Measurements from ENCODE around the gene AATF. TPM values are rescaled to one million over a fixed set of nuclear protein-coding genes. Genes with fewer than 3 reads are reported as not detected.

The AATF gene
- total RNA-seq, 2 experiments from 2014 or later, result 40.3 to 40.8 TPM

GRCh38 chr17:36930583-36930900 lies 18.2 kb upstream of the AATF start:
- Mint-ChIP-seq H3K36me3 (ENCODE audit: low read depth) (no peaks in the 10 kb centered on the region), H3K27ac (no peak overlapping the region), H3K4me1 (ENCODE audit: low read depth) (peaks cover 57% of the 10 kb centered on the region), H3K27me3 (peaks cover 94% of the 10 kb centered on the region), H3K9me3 (no peaks in the 10 kb centered on the region), H3K4me3 (no peak overlapping the region)
- TF ChIP-seq, protein P1, sequence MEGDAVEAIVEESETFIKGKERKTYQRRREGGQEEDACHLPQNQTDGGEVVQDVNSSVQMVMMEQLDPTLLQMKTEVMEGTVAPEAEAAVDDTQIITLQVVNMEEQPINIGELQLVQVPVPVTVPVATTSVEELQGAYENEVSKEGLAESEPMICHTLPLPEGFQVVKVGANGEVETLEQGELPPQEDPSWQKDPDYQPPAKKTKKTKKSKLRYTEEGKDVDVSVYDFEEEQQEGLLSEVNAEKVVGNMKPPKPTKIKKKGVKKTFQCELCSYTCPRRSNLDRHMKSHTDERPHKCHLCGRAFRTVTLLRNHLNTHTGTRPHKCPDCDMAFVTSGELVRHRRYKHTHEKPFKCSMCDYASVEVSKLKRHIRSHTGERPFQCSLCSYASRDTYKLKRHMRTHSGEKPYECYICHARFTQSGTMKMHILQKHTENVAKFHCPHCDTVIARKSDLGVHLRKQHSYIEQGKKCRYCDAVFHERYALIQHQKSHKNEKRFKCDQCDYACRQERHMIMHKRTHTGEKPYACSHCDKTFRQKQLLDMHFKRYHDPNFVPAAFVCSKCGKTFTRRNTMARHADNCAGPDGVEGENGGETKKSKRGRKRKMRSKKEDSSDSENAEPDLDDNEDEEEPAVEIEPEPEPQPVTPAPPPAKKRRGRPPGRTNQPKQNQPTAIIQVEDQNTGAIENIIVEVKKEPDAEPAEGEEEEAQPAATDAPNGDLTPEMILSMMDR (IDR thresholded peaks at IDR 0.05), result no peak
- peaks cover 48% of the 10 kb centered on the region for H3K4me1 ChIP-seq (ENCODE audit: insufficient read depth, low read length)
- intact Hi-C loops (cut with DNase I, micrococcal nuclease), result no loop called here
- ChIA-PET POLR2A (no interaction called here), CTCF (no interaction called here)
- no peak overlapping the region for H3K27ac ChIP-seq (ENCODE audit: low read depth in 1 of 2, low read length in 2 of 2)
- DNase-seq, result no peak
- H3K27me3 ChIP-seq (ENCODE audit: control insufficient read depth in 1 of 2, insufficient read depth in 2 of 2, low read length in 2 of 2), result peaks cover 83 to 85% of the 10 kb centered on the region in 2 experiments
- peaks cover 0 to 29% of the 10 kb centered on the region in 2 experiments for H3K9me3 ChIP-seq (ENCODE audit: control insufficient read depth in 1 of 2, insufficient read depth in 1 of 2, low read length in 2 of 2)
- no peak for ATAC-seq (ENCODE audit: poor library complexity)
- no peaks in the 10 kb centered on the region for H3K36me3 ChIP-seq (ENCODE audit: insufficient read depth, low read length)
- H3K4me3 ChIP-seq (ENCODE audit: low read length), result no peak overlapping the region

DNA sequence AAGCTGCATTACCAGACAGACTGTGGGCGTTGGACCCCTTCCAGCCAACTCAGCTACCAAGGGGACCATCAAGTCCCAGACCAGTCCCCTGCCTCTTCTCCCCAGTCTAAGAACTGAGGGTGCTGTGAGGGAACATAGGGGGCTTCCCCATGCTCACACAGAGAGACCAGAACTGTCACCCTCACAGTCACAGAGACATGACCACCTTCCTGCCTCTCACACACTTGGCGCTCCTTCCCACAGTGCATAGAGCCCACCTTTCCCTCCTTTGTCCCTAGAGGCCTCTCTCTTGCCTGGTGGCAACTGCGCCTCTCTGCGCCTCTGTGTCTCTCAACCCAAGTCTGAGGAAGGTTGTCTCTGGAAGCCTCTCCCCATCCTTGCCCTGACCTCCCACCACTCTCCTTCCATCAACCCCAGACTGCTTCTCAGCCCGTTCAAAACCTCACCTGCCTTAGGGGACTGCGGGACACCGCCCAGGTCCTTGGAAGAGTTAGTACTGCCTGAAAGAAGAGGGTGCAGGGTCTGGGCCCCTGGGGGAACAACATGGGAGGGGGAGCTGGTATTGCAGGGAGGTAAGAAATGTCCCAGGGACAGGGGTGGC lies 17.6 kb upstream of the AATF start:
- Histone ChIP-seq H3K36me3 (ENCODE audit: insufficient read depth, low read length) (no peaks in the 10 kb centered on the region), H3K4me1 (ENCODE audit: insufficient read depth, low read length) (peaks cover 55% of the 10 kb centered on the region), H3K9me3 (ENCODE audit: control insufficient read depth in 1 of 2, insufficient read depth in 1 of 2, low read length in 2 of 2) (peaks cover 0 to 35% of the 10 kb centered on the region in 2 experiments), H3K27ac (ENCODE audit: low read depth in 1 of 2, low read length in 2 of 2) (no peak overlapping the region), H3K4me3 (ENCODE audit: low read length) (no peak overlapping the region), H3K27me3 (ENCODE audit: control insufficient read depth in 1 of 2, insufficient read depth in 2 of 2, low read length in 2 of 2) (peaks cover 89 to 91% of the 10 kb centered on the region in 2 experiments)
- no peak overlapping the region for H3K27ac Mint-ChIP-seq
- H3K4me1 Mint-ChIP-seq (ENCODE audit: low read depth), result peaks cover 64% of the 10 kb centered on the region
- no peaks in the 10 kb centered on the region for H3K36me3 Mint-ChIP-seq (ENCODE audit: low read depth)
- peak in 1 of 14 experiments; percentile 7 for DNase-seq
- H3K27me3 Mint-ChIP-seq, result peaks cover 95% of the 10 kb centered on the region
- intact Hi-C loops (cut with DNase I, micrococcal nuclease), result no loop called here
- TF ChIP-seq, protein P1 (IDR thresholded peaks at IDR 0.05), result no peak
- POLR2A ChIA-PET, result interaction anchor here (1.1 kb wide), 1 partner anchor 10 kb away, joined by 3 read pairs; no protein-coding TSS in a partner anchor
- H3K9me3 Mint-ChIP-seq, result no peaks in the 10 kb centered on the region
- CTCF ChIA-PET, result no interaction called here
- no peak overlapping the region for H3K4me3 Mint-ChIP-seq
- ATAC-seq (ENCODE audit: poor library complexity), result no peak

- TF ChIP-seq, protein P1 (IDR thresholded peaks at IDR 0.05), result no peak
- Histone ChIP-seq H3K36me3 (ENCODE audit: insufficient read depth, low read length) (no peaks in the 10 kb centered on the region), H3K27me3 (ENCODE audit: control insufficient read depth in 1 of 2, insufficient read depth in 2 of 2, low read length in 2 of 2) (peaks cover 94 to 98% of the 10 kb centered on the region in 2 experiments), H3K4me1 (ENCODE audit: insufficient read depth, low read length) (peaks cover 61% of the 10 kb centered on the region), H3K27ac (ENCODE audit: low read depth in 1 of 2, low read length in 2 of 2) (no peak overlapping the region), H3K9me3 (ENCODE audit: control insufficient read depth in 1 of 2, insufficient read depth in 1 of 2, low read length in 2 of 2) (peaks cover 0 to 36% of the 10 kb centered on the region in 2 experiments), H3K4me3 (ENCODE audit: low read length) (no peak overlapping the region)
- no peaks in the 10 kb centered on the region for H3K36me3 Mint-ChIP-seq (ENCODE audit: low read depth)
- peak in 3 of 14 experiments; percentile 3 to 35 (median 24) for DNase-seq
- H3K27me3 Mint-ChIP-seq, result peaks cover 96% of the 10 kb centered on the region
- ChIA-PET POLR2A (interaction anchor here (1.1 kb wide), 1 partner anchor 9 kb away, joined by 3 read pairs; no protein-coding TSS in a partner anchor), CTCF (no interaction called here)
- peak overlapping the region; percentile 61 for H3K4me3 Mint-ChIP-seq
- H3K9me3 Mint-ChIP-seq, result no peaks in the 10 kb centered on the region
- H3K4me1 Mint-ChIP-seq (ENCODE audit: low read depth), result peaks cover 66% of the 10 kb centered on the region
- ATAC-seq (ENCODE audit: poor library complexity), result no peak
- intact Hi-C loops (cut with DNase I, micrococcal nuclease), result loop anchor here in 1 of 2 experiments (2.0 kb wide), 1 partner anchor 17 kb away; the partner anchor contains the start of gene AATF
- H3K27ac Mint-ChIP-seq, result no peak overlapping the region
These were observed 16.9 kb upstream of the AATF start for GRCh38 chr17:36931697-36932382.
